Activated CD8-positive, alpha-beta T cell treated with anti-CD3 and anti-CD28 coated beads for 36 hours (primary cell): Measurements from ENCODE around the gene KANK3. TPM values are rescaled to one million over a fixed set of nuclear protein-coding genes. Genes with fewer than 3 reads are reported as not detected.
"Not testable (repeated sequence)": the region's sequence is repeated elsewhere in the genome, so short reads cannot be mapped to it uniquely, and the experiment has no call there.

Source experiments
- ATAC-seq: fragments of 200-7000 bp; cut with Tn5 transposase; one replicate; pipeline ENCODE4 v1.10.0; 2021; ENCODE audit warnings: mild to moderate bottlenecking, moderate library complexity
- CTCF ChIA-PET: fragments of 350-600 bp; sonication (Branson Sonifier 250); formaldehyde crosslinking; loops from one replicate; lab custom pipeline; 2021; ENCODE audit warnings: antibody characterized with exemption; lab: Charles Lee
- POLR2A ChIA-PET: fragments of 350-600 bp; sonication (Branson Sonifier 250); formaldehyde crosslinking; loops from one replicate; lab custom pipeline; 2021; ENCODE audit warnings: antibody characterized with exemption; lab: Charles Lee
- DNase-seq: peaks from one replicate; pipeline ENCODE4 v3.0.0-alpha.2; 2020
- H3K27ac Mint-ChIP-seq: one replicate; pipeline ENCODE4 v1.8.0; 2021; ENCODE audit warnings: mild to moderate bottlenecking, mixed read lengths
- H3K27me3 Mint-ChIP-seq: one replicate; pipeline ENCODE4 v1.8.0; 2021; ENCODE audit warnings: mixed read lengths
- H3K36me3 Mint-ChIP-seq: one replicate; pipeline ENCODE4 v1.8.0; 2021; ENCODE audit warnings: low read depth, mixed read lengths
- H3K4me1 Mint-ChIP-seq: one replicate; pipeline ENCODE4 v1.8.0; 2021; ENCODE audit warnings: low read depth, mixed read lengths
- H3K4me3 Mint-ChIP-seq: one replicate; pipeline ENCODE4 v1.8.0; 2021; ENCODE audit warnings: mild to moderate bottlenecking, moderate library complexity, mixed read lengths
- H3K9me3 Mint-ChIP-seq: one replicate; pipeline ENCODE4 v1.8.0; 2021; ENCODE audit warnings: mixed read lengths
- intact Hi-C: fragments of 100-400 bp; cut with micrococcal nuclease; formaldehyde crosslinking; loops from one replicate; pipeline ENCODE4 v1.10.0; 2022
- microRNA-seq: library from miRNA; unstranded; fragments of <30 nt; microRNA quantifications from one replicate; pipeline ENCODE4 v1.2.0, GENCODE V29; 2022; ENCODE audit warnings: borderline microRNAs expressed, borderline replicate concordance
- total RNA-seq, 2 experiments: library from RNA; stranded (reverse); gene quantifications; one replicate each; pipeline ENCODE4 v1.2.3, GENCODE V29; 2021
- TF ChIP-seq, protein P1 (sequence below): fragments of 200-600 bp; IDR thresholded peaks from one replicate; pipeline ENCODE4 v1.8.0; 2022; ENCODE audit warnings: antibody characterized with exemption, mild to moderate bottlenecking

KANK3 gene
- total RNA-seq, 2 experiments from 2014 or later = 3.6 TPM

GRCh38 chr19:8302357-8302691 lies 40.7 kb downstream of the KANK3 start:
- ATAC-seq = no peak
- Mint-ChIP-seq H3K27me3 (no peaks in the 10 kb centered on the region), H3K27ac (no peak overlapping the region), H3K36me3 (peaks cover 17% of the 10 kb centered on the region), H3K9me3 (no peaks in the 10 kb centered on the region), H3K4me3 (no peak overlapping the region), H3K4me1 (peaks cover 18% of the 10 kb centered on the region)
- CTCF ChIA-PET = no interaction called here
- TF ChIP-seq, protein P1, sequence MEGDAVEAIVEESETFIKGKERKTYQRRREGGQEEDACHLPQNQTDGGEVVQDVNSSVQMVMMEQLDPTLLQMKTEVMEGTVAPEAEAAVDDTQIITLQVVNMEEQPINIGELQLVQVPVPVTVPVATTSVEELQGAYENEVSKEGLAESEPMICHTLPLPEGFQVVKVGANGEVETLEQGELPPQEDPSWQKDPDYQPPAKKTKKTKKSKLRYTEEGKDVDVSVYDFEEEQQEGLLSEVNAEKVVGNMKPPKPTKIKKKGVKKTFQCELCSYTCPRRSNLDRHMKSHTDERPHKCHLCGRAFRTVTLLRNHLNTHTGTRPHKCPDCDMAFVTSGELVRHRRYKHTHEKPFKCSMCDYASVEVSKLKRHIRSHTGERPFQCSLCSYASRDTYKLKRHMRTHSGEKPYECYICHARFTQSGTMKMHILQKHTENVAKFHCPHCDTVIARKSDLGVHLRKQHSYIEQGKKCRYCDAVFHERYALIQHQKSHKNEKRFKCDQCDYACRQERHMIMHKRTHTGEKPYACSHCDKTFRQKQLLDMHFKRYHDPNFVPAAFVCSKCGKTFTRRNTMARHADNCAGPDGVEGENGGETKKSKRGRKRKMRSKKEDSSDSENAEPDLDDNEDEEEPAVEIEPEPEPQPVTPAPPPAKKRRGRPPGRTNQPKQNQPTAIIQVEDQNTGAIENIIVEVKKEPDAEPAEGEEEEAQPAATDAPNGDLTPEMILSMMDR = no peak
- POLR2A ChIA-PET = interaction anchor here (0.8 to 1.8 kb wide), 2 partner anchors 18 to 21 kb away, joined by 4 read pairs; no protein-coding TSS in a partner anchor
- no peak for DNase-seq
- intact Hi-C loops = no loop called here

DNA sequence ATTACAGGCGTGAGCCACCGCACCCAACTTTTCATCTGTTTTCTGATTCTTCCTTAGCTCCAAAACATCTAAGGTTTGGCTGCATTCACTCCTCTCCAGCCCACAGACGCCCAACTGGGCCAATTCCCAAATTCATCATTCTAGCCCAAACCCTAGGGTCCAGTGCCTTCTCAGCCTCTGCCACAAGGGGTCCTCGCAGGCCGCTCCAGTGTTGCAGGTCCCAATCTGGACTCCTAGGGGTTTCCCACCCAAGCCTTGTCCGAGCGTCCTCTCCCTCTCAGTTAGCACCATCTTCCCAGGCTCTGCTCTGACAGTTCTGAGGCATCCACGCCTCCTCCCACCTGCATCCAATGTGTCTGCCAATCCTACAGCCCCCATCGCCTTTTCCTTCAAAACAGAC lies 51.7 kb downstream of the KANK3 start:
- ATAC-seq = peak; percentile 56
- POLR2A ChIA-PET, CTCF ChIA-PET, H3K4me1 Mint-ChIP-seq, H3K36me3 Mint-ChIP-seq, intact Hi-C loops, H3K27ac Mint-ChIP-seq, H3K4me3 Mint-ChIP-seq, H3K9me3 Mint-ChIP-seq, DNase-seq, H3K27me3 Mint-ChIP-seq: not testable (repeated sequence)

DNA sequence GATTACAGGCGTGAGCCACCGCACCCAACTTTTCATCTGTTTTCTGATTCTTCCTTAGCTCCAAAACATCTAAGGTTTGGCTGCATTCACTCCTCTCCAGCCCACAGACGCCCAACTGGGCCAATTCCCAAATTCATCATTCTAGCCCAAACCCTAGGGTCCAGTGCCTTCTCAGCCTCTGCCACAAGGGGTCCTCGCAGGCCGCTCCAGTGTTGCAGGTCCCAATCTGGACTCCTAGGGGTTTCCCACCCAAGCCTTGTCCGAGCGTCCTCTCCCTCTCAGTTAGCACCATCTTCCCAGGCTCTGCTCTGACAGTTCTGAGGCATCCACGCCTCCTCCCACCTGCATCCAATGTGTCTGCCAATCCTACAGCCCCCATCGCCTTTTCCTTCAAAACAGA lies 66.6 kb downstream of the KANK3 start:
- H3K27me3 Mint-ChIP-seq, POLR2A ChIA-PET, H3K27ac Mint-ChIP-seq, H3K4me3 Mint-ChIP-seq, H3K9me3 Mint-ChIP-seq, intact Hi-C loops, H3K4me1 Mint-ChIP-seq, CTCF ChIA-PET, DNase-seq, H3K36me3 Mint-ChIP-seq: not testable (repeated sequence)
- peak; percentile 65 for ATAC-seq

Small RNAs within 50 kb of the gene (microRNA-seq; reads per million reads assigned to microRNA genes)
- 4.5 reads per million, percentile 20 among the genes with 10 or more reads in this experiment for gene MIR4999

Other genes with a start within 250 kb of the KANK3 start
- under 1 TPM in 1 of 2 experiments, not detected in 1; 0.02 TPM for gene FBN3, start 193.7 kb downstream of the KANK3 start, total RNA-seq
- gene CERS4, start 133.9 kb downstream of the KANK3 start, total RNA-seq = 10 to 100 TPM; 15.5 to 19.7 TPM
- 10 to 100 TPM; 59.0 to 62.2 TPM for gene CD320, start 34.9 kb downstream of the KANK3 start, total RNA-seq
- 10 to 100 TPM; 72.2 to 84.3 TPM for gene NDUFA7, start 21.9 kb downstream of the KANK3 start, total RNA-seq
- 1,000 to 10,000 TPM; 2,450 to 2,492 TPM for gene RPS28, start 21.8 kb downstream of the KANK3 start, total RNA-seq
- gene ANGPTL4, start 20.9 kb upstream of the KANK3 start, total RNA-seq = 10 to 100 TPM; 26.8 to 27.8 TPM
- gene RAB11B, start 47.1 kb upstream of the KANK3 start, total RNA-seq = 10 to 100 TPM; 74.3 to 77.4 TPM
- gene MARCHF2, start 70.0 kb upstream of the KANK3 start, total RNA-seq = 1 to 10 TPM; 8.0 to 8.6 TPM
- 100 to 1,000 TPM; 242 to 254 TPM for gene HNRNPM, start 101.7 kb upstream of the KANK3 start, total RNA-seq
- 1 to 10 TPM in 1 of 2 experiments, under 1 TPM in 1; 0.74 to 1.1 TPM for gene PRAM1, start 159.4 kb upstream of the KANK3 start, total RNA-seq
- 10 to 100 TPM; 21.6 to 24.0 TPM for gene ZNF414, start 170.9 kb upstream of the KANK3 start, total RNA-seq
- gene MYO1F, start 234.2 kb upstream of the KANK3 start, total RNA-seq = 10 to 100 TPM; 21.0 to 21.4 TPM